ENCODE results near the gene SURF4.
"Not testable (repeated sequence)": the region's sequence is repeated elsewhere in the genome, so short reads cannot be mapped to it uniquely, and the experiment has no call there.

The SURF4 gene

DNA sequence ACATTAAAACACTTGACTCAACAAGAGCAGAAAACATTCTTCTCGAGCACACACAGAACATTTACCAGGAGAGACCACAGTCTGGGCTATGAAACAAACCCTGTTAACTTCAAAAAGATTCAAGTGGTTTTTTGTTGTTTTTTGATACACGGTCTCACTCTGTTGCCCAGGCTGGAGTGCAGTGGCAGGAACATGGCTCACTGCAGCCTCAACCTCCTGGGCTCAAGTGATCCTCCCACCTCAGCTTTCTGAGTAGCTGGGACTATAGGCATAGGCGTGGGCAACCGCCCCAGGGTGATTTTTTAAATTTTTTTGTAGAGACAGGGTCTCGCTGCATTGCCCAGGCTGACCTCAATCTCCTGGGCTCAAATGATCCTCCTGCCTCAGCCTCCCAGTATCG, 48.8 kb downstream of the SURF4 start:
- not testable (repeated sequence) for H3K4me3 ChIP-seq (ENCODE audit: low read depth in 1 of 2, low read length in 2 of 2); H3K4me1 ChIP-seq (ENCODE audit: insufficient read depth, low read length)

DNA sequence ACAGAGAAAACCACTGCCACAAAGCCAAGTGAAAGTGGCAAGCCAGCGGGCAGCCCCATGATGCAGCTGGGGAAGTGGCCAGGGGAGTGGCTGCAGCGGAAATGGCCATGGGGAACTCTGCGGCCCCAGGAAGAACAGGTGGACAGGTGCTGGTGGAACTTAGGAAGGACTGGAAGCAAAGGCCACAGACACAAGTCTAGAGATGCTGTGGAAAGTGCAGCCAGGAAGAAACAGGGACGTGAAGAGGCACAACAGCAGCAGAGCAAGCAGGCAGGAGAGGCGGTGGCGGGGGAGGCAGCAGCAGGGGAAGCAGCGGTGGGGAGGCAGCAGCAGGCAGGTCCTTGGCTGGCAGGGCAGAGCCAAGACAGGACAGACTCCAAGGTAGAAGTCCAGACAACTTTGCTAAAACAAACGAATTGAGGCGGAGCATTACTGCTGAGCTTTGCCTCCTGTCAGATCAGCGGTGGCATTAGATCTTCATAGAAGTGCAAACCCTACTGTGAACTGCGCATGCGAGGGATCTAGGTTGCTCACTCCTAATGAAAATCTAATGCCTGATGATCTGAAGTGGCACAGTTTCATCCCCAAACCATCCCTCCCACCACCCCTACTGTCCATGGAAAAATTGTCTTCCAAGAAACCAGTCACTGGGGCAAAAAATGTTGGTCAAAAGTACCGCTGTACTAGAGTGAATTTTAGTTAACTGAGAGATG, 51.7 kb downstream of the SURF4 start:
- Histone ChIP-seq H3K27ac (ENCODE audit: low read depth, low read length) (no peak overlapping the region), H3K36me3 (ENCODE audit: insufficient read depth, low read length) (no peaks in the 10 kb centered on the region), H3K9me3 (ENCODE audit: low read length) (no peaks in the 10 kb centered on the region), H3K4me3 (ENCODE audit: low read depth in 1 of 2, low read length in 2 of 2) (no peak overlapping the region), H3K9ac (ENCODE audit: low read length) (no peak overlapping the region), H3K4me1 (ENCODE audit: insufficient read depth, low read length) (no peaks in the 10 kb centered on the region), H3K27me3 (ENCODE audit: control insufficient read depth in 1 of 2, insufficient read depth in 2 of 2, low read length in 2 of 2) (no peaks in the 10 kb centered on the region)

More for the DNA sequence above, 48.8 kb downstream of the SURF4 start:
- not testable (repeated sequence) for H3K9ac ChIP-seq (ENCODE audit: low read length); H3K27me3 ChIP-seq (ENCODE audit: control insufficient read depth in 1 of 2, insufficient read depth in 2 of 2, low read length in 2 of 2); H3K9me3 ChIP-seq (ENCODE audit: low read length); H3K27ac ChIP-seq (ENCODE audit: low read depth, low read length)
- H3K36me3 ChIP-seq (ENCODE audit: insufficient read depth, low read length), result peaks cover 20% of the 10 kb centered on the region

DNA sequence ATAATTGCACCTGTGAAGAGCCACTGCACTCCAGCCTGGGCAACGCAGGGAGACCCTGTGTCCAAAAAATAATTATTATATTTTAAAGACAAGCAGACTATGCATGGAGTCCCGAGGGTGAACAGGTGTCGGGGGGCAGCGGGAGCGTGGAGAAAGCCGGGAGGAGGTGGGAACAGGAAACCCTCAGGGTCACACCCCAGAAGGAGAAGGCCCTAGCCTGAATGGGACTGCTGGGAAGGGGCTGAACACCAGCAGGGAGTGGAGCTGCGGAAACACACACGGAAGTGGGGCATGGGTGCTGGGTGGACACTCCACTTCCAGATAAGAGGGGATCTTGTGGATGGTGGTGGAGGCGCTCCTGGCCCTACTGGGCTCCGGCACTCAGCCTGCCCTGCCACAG, 52.6 kb downstream of the SURF4 start:
- no peak overlapping the region for H3K27ac ChIP-seq (ENCODE audit: low read depth, low read length)
- H3K4me1 ChIP-seq (ENCODE audit: insufficient read depth, low read length), result no peaks in the 10 kb centered on the region
- no peak overlapping the region for H3K4me3 ChIP-seq (ENCODE audit: low read depth in 1 of 2, low read length in 2 of 2)
- H3K36me3 ChIP-seq (ENCODE audit: insufficient read depth, low read length), result no peaks in the 10 kb centered on the region
- H3K9ac ChIP-seq (ENCODE audit: low read length), result no peak overlapping the region
- no peaks in the 10 kb centered on the region for H3K9me3 ChIP-seq (ENCODE audit: low read length)
- H3K27me3 ChIP-seq (ENCODE audit: control insufficient read depth in 1 of 2, insufficient read depth in 2 of 2, low read length in 2 of 2), result no peaks in the 10 kb centered on the region

DNA sequence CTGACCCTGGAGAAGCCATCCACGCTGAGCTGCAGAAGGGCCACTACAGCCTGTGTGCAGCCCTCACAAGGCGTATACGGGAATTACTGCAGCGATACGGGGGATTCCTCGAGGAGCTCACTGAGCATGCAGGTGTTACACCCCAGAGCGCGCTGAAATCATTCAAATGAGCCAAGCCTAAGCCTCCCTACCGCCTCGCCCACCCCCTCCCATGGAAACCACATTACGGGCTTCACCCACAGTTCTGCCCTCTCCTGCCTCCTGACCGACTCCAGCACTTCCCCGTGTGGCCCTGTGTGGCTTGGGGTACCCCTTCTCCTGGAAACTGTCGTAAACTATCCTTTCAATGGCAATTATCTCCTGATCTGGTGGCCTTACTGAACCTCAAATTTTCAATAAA, 53.2 kb downstream of the SURF4 start:
- H3K4me3 ChIP-seq (ENCODE audit: low read depth in 1 of 2, low read length in 2 of 2), result no peak overlapping the region
- no peaks in the 10 kb centered on the region for H3K27me3 ChIP-seq (ENCODE audit: control insufficient read depth in 1 of 2, insufficient read depth in 2 of 2, low read length in 2 of 2)
- no peak overlapping the region for H3K27ac ChIP-seq (ENCODE audit: low read depth, low read length)
- no peaks in the 10 kb centered on the region for H3K36me3 ChIP-seq (ENCODE audit: insufficient read depth, low read length)
- H3K9ac ChIP-seq (ENCODE audit: low read length), result no peak overlapping the region
- no peaks in the 10 kb centered on the region for H3K9me3 ChIP-seq (ENCODE audit: low read length)
- no peaks in the 10 kb centered on the region for H3K4me1 ChIP-seq (ENCODE audit: insufficient read depth, low read length)

DNA sequence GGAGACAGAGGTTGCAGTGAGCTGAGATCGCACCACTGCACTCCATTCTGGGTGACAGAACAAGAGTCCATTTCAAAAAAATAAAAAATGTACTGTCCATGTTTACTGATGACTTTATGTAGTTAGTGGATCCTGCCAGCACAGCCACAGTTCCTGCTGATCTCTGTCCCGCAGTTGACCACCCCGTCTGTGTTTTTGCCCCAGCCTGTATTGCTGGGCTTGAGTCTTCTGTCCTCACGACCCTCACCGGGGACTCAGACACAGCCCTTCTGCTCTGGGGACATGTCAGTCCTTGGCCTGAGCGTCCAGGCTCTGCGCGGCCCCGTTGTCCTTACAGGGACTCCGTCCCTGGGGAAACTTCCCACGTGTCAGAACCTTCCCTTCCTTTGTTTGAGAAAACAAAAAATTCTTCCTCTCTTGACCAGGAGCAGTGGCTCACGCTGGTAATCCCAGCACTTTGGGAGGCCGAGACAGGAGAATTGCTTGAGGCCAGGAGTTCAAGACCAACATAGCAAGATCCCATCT, 54.4 kb downstream of the SURF4 start:
- Histone ChIP-seq H3K4me1 (ENCODE audit: insufficient read depth, low read length) (no peaks in the 10 kb centered on the region), H3K9me3 (ENCODE audit: low read length) (no peaks in the 10 kb centered on the region), H3K4me3 (ENCODE audit: low read depth in 1 of 2, low read length in 2 of 2) (no peak overlapping the region), H3K36me3 (ENCODE audit: insufficient read depth, low read length) (no peaks in the 10 kb centered on the region), H3K27me3 (ENCODE audit: control insufficient read depth in 1 of 2, insufficient read depth in 2 of 2, low read length in 2 of 2) (no peaks in the 10 kb centered on the region), H3K27ac (ENCODE audit: low read depth, low read length) (no peak overlapping the region), H3K9ac (ENCODE audit: low read length) (no peak overlapping the region)

DNA sequence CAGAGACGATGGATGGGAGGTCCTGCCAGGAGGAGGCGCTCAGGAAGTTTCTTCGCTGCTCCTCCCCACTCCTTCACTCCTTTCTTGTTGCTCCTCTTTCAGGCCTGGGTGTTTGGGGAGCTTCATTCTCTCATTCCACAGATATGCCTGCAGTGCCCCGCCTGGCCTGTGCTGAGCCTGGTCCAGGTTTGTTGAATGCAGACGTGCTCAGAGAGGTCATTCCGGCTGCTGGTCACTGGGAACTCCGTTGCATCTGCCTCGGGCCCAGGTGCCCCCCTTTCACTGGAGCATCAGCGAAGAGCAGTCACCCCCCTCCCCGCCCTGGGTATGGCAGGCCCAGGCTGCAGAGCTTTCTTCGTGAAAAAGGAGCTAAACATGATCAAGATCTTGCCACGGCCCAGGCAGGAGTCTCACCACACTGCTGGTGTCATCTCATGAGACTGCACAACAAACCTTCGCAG, 55.4 kb downstream of the SURF4 start:
- Histone ChIP-seq H3K9ac (ENCODE audit: low read length) (no peak overlapping the region), H3K4me1 (ENCODE audit: insufficient read depth, low read length) (no peaks in the 10 kb centered on the region), H3K4me3 (ENCODE audit: low read depth in 1 of 2, low read length in 2 of 2) (no peak overlapping the region)

DNA sequence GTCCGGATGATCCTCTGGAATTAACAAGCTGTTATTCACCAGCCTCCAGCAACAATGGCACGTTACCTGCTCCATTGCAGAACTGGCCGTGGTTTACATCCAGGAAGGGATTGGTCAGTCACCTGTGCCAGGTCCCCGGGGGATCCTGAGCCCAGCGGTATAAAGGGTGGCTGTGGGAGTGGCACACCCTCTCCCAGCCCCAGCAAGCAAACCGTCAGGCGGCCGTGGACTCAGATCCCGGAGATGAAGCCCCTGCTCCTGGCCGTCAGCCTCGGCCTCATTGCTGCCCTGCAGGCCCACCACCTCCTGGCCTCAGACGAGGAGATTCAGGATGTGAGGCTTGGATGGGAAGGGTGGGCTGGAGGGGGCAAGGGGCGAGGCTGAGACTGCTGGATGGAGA, 58.3 kb downstream of the SURF4 start:
- not testable (repeated sequence) for H3K9ac ChIP-seq (ENCODE audit: low read length); H3K9me3 ChIP-seq (ENCODE audit: low read length); H3K27me3 ChIP-seq (ENCODE audit: control insufficient read depth in 1 of 2, insufficient read depth in 2 of 2, low read length in 2 of 2); H3K27ac ChIP-seq (ENCODE audit: low read depth, low read length); H3K4me1 ChIP-seq (ENCODE audit: insufficient read depth, low read length); H3K36me3 ChIP-seq (ENCODE audit: insufficient read depth, low read length); H3K4me3 ChIP-seq (ENCODE audit: low read depth in 1 of 2, low read length in 2 of 2)

More for the DNA sequence above, 55.4 kb downstream of the SURF4 start:
- Histone ChIP-seq H3K27me3 (ENCODE audit: control insufficient read depth in 1 of 2, insufficient read depth in 2 of 2, low read length in 2 of 2) (no peaks in the 10 kb centered on the region), H3K36me3 (ENCODE audit: insufficient read depth, low read length) (no peaks in the 10 kb centered on the region), H3K27ac (ENCODE audit: low read depth, low read length) (no peak overlapping the region), H3K9me3 (ENCODE audit: low read length) (no peaks in the 10 kb centered on the region)

DNA sequence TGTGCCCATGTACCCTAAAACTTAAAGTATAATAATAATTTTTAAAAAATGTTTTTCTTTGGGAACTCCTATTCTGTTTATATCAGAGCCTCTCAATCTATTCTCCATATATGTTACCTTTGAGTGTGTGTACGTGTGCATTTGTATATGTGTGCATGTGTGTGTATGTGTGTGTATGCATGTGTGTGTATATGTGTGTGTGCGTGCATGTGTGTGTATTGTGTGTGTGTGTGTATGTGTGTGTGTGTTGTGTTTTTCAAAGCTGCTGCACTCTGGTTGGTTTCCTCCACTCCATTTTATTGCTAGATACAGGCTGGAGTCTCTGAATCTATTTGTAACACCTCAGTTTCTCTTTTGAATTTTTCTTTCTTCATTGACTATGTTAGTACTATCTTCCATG, 59.9 kb downstream of the SURF4 start:
- Histone ChIP-seq H3K27ac (ENCODE audit: low read depth, low read length) (no peak overlapping the region), H3K36me3 (ENCODE audit: insufficient read depth, low read length) (no peaks in the 10 kb centered on the region), H3K4me3 (ENCODE audit: low read depth in 1 of 2, low read length in 2 of 2) (no peak overlapping the region), H3K9ac (ENCODE audit: low read length) (no peak overlapping the region), H3K4me1 (ENCODE audit: insufficient read depth, low read length) (no peaks in the 10 kb centered on the region), H3K27me3 (ENCODE audit: control insufficient read depth in 1 of 2, insufficient read depth in 2 of 2, low read length in 2 of 2) (no peaks in the 10 kb centered on the region), H3K9me3 (ENCODE audit: low read length) (no peaks in the 10 kb centered on the region)

Data from muscle layer of colon (tissue), 2 donors.